Lower leg skin (tissue), 3 donors: ENCODE results near the gene USP7.

Source experiments
- CTCF ChIP-seq, 3 donors: fragments of 450-650 bp; IDR thresholded peaks; one replicate each; pipeline ENCODE4 v1.5.1; 2016; ENCODE audit warnings: antibody characterized with exemption in 3 of 3, mild to moderate bottlenecking in 3 of 3, moderate library complexity in 2 of 3
- POLR2A ChIP-seq, 2 donors: fragments of 450-650 bp; IDR thresholded peaks; one replicate each; pipeline ENCODE4 v1.6.1; 2016 to 2017; ENCODE audit warnings: antibody characterized with exemption in 2 of 2, mild to moderate bottlenecking in 1 of 2, moderate library complexity in 1 of 2

GRCh38 chr16:8949536-8950418 is 13.9 kb downstream of the USP7 start:
- TF ChIP-seq CTCF (IDR thresholded peaks at IDR 0.05) (no peak), POLR2A (IDR thresholded peaks at IDR 0.05) (no peak)
